HG02759 (cell line): Measurements from ENCODE around the gene ERFL.
"Not testable (repeated sequence)": the region's sequence is repeated elsewhere in the genome, so short reads cannot be mapped to it uniquely, and the experiment has no call there.

Source experiments
- ATAC-seq: cut with Tn5 transposase; IDR thresholded peaks from one replicate; pipeline ENCODE4 v1.9.1; 2021; ENCODE audit warnings: mild to moderate bottlenecking, moderate library complexity; ENCODE audit not compliant: unreplicated experiment

Gene ERFL

GRCh38 chr19:41944336-41944735, 16.1 kb upstream of the ERFL start:
- no peak for ATAC-seq

DNA sequence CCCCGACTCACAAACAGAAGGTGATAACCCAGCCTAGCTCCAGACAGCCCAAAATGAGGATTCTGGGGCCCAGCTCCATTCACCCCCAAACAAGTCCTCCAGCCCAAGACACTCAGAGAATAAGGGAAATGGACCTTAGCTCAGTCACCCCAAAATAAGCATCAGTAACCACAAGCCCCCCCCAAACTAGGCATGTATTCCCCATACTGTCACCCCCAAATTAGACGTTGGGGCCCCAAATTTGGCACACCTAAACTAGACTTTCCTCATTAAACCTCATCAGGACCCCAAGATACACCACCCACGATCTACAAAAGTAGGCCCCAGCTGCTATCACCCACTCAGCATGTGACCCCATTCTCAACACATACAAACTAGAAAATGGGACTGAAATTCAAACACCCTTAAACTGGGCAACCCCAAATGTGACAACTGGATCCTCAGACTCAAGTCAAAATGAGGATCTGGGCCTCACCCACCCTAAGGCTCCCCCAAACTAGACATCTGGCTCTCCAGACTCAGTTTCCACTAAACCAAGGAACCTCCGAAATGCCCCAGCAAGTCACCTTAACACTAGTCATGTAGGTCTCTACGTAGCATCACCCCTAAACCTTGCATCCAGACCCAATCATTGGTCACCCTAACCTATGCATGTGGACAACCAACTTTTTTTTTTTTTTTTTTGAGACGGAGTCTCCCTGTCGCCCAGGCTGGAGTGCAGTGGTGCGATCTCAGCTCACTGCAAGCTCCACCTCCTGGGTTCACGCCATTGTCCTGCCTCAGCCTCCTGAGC, 13.4 kb upstream of the ERFL start:
- no peak for ATAC-seq

- ATAC-seq: no peak
Observed at GRCh38 chr19:41940731-41941409, 12.6 kb upstream of the ERFL start.

- no peak for ATAC-seq
Observed at GRCh38 chr19:41939861-41940730, 11.8 kb upstream of the ERFL start.

DNA sequence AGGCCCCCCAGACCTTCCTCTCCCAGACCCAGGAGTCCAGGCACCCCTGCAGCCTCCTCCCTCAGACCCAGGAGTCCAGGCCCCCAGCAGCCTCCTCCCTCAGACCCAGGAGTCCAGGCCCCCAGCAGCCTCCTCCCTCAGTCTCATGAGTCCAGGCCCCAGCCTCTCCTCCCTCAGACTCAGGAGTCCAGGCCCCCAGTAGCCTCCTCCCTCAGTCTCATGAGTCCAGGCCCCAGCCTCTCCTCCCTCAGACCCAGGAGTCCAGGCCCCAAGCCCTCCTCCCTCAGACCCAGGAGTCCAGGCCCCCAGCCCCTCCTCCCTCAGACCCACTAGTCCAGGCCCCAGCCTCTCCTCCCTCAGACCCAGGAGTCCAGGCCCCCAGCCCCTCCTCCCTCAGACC, 11.0 kb upstream of the ERFL start:
- ATAC-seq: not testable (repeated sequence)

GRCh38 chr19:41937525-41938468, 9.5 kb upstream of the ERFL start:
- no peak for ATAC-seq

- ATAC-seq: no peak
Observed at GRCh38 chr19:41936961-41937360, 8.7 kb upstream of the ERFL start.

DNA sequence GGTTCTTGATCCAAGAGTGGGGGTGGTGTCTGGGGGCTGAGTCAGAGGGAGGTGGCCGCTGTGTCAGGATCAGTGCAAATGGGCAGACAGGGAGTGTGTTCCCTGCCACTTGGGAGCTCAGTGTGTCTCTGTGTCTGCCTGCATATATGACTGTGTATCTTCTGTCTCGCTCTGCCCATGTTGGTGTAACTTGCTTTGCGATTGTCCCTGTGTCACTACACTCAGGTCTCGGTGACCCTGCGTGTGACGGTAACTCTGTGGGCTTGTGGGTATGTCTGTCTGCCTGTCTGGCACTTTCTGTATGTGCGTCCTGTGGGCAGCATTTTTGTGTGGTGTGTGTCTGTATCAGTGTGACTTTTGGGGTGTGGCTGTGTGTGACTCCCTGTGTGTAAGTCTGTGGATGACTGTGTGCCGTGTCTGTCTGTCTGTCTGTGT, 8.2 kb upstream of the ERFL start:
- ATAC-seq: no peak

GRCh38 chr19:41935760-41936415, 7.6 kb upstream of the ERFL start:
- no peak for ATAC-seq

GRCh38 chr19:41934849-41935374, 6.7 kb upstream of the ERFL start:
- ATAC-seq: no peak

DNA sequence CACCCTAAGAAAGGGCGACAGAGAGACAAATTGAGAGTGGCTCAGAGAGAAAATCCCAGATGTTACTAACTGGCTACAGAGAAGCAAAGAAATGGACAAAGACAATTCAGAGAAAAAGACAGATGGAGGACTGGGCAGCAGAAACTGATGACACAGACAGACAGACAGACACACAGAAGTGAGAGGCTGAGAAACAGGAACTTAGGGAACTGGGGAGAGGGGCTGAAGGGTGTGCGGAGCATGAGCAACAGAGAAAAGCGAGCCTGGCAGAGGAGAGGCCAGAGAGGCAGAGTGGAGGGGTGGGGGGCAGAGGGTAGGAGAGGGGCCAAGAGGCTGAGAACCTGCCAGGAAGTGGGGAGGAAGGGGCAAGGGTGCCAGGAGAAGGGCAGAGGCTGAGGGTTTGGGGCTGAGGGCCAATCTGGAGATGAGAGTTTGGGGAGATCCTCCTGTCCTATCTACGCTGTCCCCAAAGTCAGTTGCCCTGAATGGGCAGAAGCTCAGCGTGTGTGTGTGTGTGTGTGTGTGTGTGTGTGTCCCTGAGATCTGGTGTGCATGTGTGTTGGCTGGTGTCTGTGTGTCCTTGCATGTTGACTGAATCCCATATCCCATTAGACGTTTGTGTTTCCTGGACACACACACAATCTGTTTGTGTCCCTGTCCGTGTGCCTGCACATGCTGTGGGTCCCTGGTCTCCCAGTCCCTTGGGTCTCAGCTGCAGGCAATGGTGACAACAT, 5.6 kb upstream of the ERFL start:
- ATAC-seq: no peak

GRCh38 chr19:41932720-41933332, 4.6 kb upstream of the ERFL start:
- no peak for ATAC-seq

- ATAC-seq: no peak
Observed at GRCh38 chr19:41932259-41932719, 4.0 kb upstream of the ERFL start.

DNA sequence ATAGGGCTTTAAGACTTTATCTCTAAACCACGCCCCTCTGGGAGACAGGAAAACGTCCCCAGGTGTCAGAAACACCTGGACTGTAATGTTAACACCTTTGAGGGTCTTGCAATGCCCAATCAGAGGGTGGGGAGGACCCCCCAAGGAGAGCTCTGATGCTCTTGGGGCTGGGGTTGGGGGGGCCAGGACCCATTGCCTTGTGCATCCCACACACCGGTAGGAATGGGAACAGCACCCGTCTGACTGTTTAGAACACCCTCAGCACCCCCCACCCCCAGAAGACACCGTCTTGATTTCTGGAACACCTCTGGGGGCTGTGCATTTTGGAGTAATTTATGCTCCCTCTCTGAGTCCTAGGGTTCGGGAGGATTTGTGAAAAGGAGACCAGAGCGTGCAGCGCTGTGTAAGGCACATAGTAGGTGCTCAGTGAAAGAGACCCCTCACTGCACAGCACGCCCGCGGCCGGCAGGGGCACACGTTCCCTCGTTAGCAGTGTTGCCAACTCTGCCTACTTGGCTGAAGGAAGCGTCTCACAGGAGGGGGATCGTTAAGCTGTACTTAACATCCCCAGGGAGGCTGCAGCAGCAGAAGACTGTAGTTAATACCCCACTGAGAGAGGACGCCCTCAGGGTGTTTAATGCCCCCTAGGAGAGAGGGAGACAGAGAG, 2.8 kb upstream of the ERFL start:
- no peak for ATAC-seq

- ATAC-seq: no peak
Observed at GRCh38 chr19:41930322-41930722, 2.1 kb upstream of the ERFL start.

GRCh38 chr19:41929536-41930071, 1.4 kb upstream of the ERFL start:
- no peak for ATAC-seq

DNA sequence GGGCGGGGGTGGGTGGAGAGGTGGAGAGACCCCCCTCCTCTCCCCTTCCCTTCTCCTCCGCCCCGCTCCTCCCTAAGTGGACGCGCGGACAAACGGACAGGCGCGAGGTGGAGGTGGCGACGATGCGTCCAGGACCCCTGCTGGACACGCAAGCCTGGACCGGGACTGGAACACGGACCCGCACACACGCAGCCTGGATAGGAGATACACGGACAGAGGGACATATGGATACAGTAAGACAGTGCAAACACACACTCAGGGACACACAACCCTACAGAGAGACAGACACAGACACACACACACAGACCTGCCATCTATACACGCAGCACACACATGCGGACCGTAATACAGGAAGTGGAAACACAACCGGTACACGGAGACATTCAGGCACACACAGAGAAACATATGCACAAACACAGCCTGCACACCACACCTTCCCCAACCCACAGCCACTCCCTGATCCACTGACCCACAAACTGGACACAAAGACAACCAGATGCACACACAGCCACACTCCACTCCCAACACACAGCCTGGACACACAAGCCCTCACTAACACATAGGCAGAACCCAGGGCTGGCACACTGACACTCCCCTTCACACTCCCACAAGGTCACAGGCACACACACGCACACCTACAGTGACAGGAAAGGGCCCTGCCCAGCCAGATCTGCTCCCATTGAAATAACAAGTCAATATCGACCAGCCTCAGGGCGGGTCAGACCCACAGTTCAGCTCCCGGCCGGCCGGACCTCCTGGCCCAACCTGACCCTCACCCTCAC, 696 bp upstream of the ERFL start:
- no peak for ATAC-seq
